ENCODE data around the gene KLHL41. TPM values are rescaled to one million over a fixed set of nuclear protein-coding genes. Genes with fewer than 3 reads are reported as not detected.

The KLHL41 gene
- total RNA-seq, 1 experiment from 2014 or later = 0.07 TPM

DNA sequence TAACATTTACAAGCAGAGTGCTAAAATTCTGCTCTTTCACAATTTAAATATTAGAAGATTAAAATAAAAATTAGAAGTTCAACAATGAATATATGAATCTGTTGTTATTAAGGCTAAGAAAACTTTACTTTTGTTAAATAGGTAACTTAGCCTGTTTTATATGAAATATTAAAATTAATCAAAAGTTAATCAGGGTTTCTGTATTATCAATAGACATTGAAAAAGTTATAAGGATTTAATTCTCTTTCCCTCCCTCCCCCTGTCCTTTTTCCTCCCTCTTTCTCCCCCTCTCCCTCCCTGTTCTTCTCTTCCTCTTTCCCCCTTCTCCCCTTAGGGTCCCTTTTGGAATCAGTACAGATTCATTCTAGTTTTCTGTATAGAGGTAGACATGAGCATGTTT, 18.1 kb upstream of the KLHL41 start:
- Histone ChIP-seq H2AFZ (ENCODE audit: low read length) (no peak overlapping the region), H3K27ac (ENCODE audit: low read length) (no peak overlapping the region), H3K4me2 (ENCODE audit: low read length) (no peak overlapping the region), H3K36me3 (ENCODE audit: low read depth, low read length) (no peaks in the 10 kb centered on the region), H3K79me2 (ENCODE audit: low read length) (no peaks in the 10 kb centered on the region), H3K27me3 (ENCODE audit: low read length) (no peaks in the 10 kb centered on the region), H3K4me3 (ENCODE audit: low read length) (no peak overlapping the region), H3K9me3 (ENCODE audit: low read length) (no peaks in the 10 kb centered on the region), H4K20me1 (ENCODE audit: low read length) (no peaks in the 10 kb centered on the region), H3F3A (ENCODE audit: low read length, unreplicated experiment) (no peaks in the 10 kb centered on the region), H3K9ac (ENCODE audit: low read length) (no peak overlapping the region), H3K4me1 (ENCODE audit: insufficient read depth, low read length) (no peaks in the 10 kb centered on the region), H3K9me2 (replicated peaks; ENCODE audit: low read length) (no peaks in the 10 kb centered on the region)
- no TSS peak for BruUV-seq (replicated peaks)
- CTCF ChIA-PET = no interaction called here
- intact Hi-C loops (cut with micrococcal nuclease) = no loop called here
- no peak for ATAC-seq
- POLR2A ChIA-PET (ENCODE audit: unreplicated experiment) = no interaction called here
- no peak for DNase-seq
- no peak for TF ChIP-seq EZH2 (IDR thresholded peaks at IDR 0.05; ENCODE audit: low read length, unreplicated experiment)

DNA sequence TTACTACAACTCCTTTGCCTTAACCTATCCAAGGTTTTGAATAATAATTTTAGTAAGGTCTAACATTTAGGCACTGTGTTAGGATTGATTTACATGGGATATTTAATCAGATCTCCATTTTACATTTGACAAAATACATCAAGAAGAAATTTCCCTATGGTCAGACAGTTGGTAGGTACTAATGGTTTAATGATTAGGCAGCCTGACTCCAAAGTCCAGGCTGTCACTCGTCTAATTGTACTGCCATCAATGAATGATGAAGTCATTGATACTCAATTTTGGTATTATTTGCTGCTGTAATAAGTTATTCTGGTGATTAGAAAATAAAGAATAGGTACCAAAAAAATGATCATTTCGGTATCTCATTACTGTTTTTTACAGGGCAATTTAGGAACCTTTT, 16.1 kb upstream of the KLHL41 start:
- no TSS peak for BruUV-seq (replicated peaks)
- TF ChIP-seq EZH2phosphoT487 (IDR thresholded peaks at IDR 0.05; ENCODE audit: borderline replicate concordance, low read length) = no peak
- TF ChIP-seq, protein P1, sequence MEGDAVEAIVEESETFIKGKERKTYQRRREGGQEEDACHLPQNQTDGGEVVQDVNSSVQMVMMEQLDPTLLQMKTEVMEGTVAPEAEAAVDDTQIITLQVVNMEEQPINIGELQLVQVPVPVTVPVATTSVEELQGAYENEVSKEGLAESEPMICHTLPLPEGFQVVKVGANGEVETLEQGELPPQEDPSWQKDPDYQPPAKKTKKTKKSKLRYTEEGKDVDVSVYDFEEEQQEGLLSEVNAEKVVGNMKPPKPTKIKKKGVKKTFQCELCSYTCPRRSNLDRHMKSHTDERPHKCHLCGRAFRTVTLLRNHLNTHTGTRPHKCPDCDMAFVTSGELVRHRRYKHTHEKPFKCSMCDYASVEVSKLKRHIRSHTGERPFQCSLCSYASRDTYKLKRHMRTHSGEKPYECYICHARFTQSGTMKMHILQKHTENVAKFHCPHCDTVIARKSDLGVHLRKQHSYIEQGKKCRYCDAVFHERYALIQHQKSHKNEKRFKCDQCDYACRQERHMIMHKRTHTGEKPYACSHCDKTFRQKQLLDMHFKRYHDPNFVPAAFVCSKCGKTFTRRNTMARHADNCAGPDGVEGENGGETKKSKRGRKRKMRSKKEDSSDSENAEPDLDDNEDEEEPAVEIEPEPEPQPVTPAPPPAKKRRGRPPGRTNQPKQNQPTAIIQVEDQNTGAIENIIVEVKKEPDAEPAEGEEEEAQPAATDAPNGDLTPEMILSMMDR (conservative IDR thresholded peaks at IDR 0.05; ENCODE audit: low read depth, low read length) = no peak
- no peak for TF ChIP-seq EZH2 (IDR thresholded peaks at IDR 0.05; ENCODE audit: low read length, unreplicated experiment)
- no peaks in the 10 kb centered on the region for H4K20me1 ChIP-seq (ENCODE audit: low read length)
- no peak overlapping the region for H3K4me3 ChIP-seq (ENCODE audit: low read length)
- no peak overlapping the region for H3K9ac ChIP-seq (ENCODE audit: low read length)
- ChIA-PET CTCF (no interaction called here), POLR2A (ENCODE audit: unreplicated experiment) (no interaction called here)
- DNase-seq (no peak), ATAC-seq (no peak)
- H3K79me2 ChIP-seq (ENCODE audit: low read length) = no peaks in the 10 kb centered on the region
- H3K4me2 ChIP-seq (ENCODE audit: low read length) = no peak overlapping the region
- no peaks in the 10 kb centered on the region for H3K9me2 ChIP-seq (replicated peaks; ENCODE audit: low read length)
- intact Hi-C loops (cut with micrococcal nuclease) = no loop called here
- H3K9me3 ChIP-seq (ENCODE audit: low read length) = no peaks in the 10 kb centered on the region
- no peaks in the 10 kb centered on the region for H3K27me3 ChIP-seq (ENCODE audit: low read length)
- no peak overlapping the region for H3K27ac ChIP-seq (ENCODE audit: low read length)
- no peak overlapping the region for H2AFZ ChIP-seq (ENCODE audit: low read length)
- no peaks in the 10 kb centered on the region for H3K36me3 ChIP-seq (ENCODE audit: low read depth, low read length)
- H3K4me1 ChIP-seq (ENCODE audit: insufficient read depth, low read length) = no peaks in the 10 kb centered on the region
- no peaks in the 10 kb centered on the region for H3F3A ChIP-seq (ENCODE audit: low read length, unreplicated experiment)

DNA sequence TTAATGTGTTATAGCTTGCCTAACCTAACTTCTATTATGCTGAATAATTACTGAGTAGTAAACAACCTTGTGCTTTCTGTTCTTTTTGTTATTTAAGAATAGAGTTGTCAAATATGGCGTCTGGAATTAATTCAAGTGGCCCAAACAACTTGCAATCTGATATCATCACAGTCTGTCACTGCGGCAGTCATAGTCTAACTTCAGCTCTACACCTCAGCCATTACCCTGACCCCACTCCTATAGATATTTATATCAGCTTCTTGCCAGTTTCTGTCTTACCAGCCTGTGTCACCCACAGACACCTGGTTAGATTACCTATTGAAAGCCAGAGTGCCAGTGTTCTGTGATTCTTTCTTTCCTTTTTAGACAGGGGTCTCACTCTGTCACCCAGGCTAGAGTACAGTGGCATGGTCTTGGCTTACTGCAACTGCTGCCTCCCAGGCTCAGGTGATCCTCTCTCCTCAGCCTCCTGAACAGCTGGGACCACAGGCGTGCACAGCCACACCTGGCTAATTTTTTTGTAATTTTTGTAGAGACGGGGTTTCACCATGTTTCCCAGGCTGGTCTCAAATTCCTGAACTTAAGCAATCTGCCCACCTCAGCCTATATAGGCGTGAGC, 14.1 kb upstream of the KLHL41 start:
- no peak overlapping the region for H2AFZ ChIP-seq (ENCODE audit: low read length)
- POLR2A ChIA-PET (ENCODE audit: unreplicated experiment) = no interaction called here
- TF ChIP-seq EZH2 (IDR thresholded peaks at IDR 0.05; ENCODE audit: low read length, unreplicated experiment) (no peak), EZH2phosphoT487 (IDR thresholded peaks at IDR 0.05; ENCODE audit: borderline replicate concordance, low read length) (no peak)
- TF ChIP-seq, protein P1 (conservative IDR thresholded peaks at IDR 0.05; ENCODE audit: low read depth, low read length) = no peak
- no peaks in the 10 kb centered on the region for H3K9me2 ChIP-seq (replicated peaks; ENCODE audit: low read length)
- H3K79me2 ChIP-seq (ENCODE audit: low read length) = no peaks in the 10 kb centered on the region
- DNase-seq (no peak), ATAC-seq (no peak)
- no peak overlapping the region for H3K4me3 ChIP-seq (ENCODE audit: low read length)
- no peak overlapping the region for H3K9ac ChIP-seq (ENCODE audit: low read length)
- H3K9me3 ChIP-seq (ENCODE audit: low read length) = no peaks in the 10 kb centered on the region
- H4K20me1 ChIP-seq (ENCODE audit: low read length) = no peaks in the 10 kb centered on the region
- no peak overlapping the region for H3K27ac ChIP-seq (ENCODE audit: low read length)
- H3K27me3 ChIP-seq (ENCODE audit: low read length) = no peaks in the 10 kb centered on the region
- H3K4me1 ChIP-seq (ENCODE audit: insufficient read depth, low read length) = no peaks in the 10 kb centered on the region
- H3F3A ChIP-seq (ENCODE audit: low read length, unreplicated experiment) = no peaks in the 10 kb centered on the region
- H3K4me2 ChIP-seq (ENCODE audit: low read length) = no peak overlapping the region
- H3K36me3 ChIP-seq (ENCODE audit: low read depth, low read length) = no peaks in the 10 kb centered on the region
- CTCF ChIA-PET = no interaction called here
- no TSS peak for BruUV-seq (replicated peaks)
- intact Hi-C loops (cut with micrococcal nuclease) = no loop called here
